ENCODE results near the gene ITGB1BP1.

The ITGB1BP1 gene

DNA sequence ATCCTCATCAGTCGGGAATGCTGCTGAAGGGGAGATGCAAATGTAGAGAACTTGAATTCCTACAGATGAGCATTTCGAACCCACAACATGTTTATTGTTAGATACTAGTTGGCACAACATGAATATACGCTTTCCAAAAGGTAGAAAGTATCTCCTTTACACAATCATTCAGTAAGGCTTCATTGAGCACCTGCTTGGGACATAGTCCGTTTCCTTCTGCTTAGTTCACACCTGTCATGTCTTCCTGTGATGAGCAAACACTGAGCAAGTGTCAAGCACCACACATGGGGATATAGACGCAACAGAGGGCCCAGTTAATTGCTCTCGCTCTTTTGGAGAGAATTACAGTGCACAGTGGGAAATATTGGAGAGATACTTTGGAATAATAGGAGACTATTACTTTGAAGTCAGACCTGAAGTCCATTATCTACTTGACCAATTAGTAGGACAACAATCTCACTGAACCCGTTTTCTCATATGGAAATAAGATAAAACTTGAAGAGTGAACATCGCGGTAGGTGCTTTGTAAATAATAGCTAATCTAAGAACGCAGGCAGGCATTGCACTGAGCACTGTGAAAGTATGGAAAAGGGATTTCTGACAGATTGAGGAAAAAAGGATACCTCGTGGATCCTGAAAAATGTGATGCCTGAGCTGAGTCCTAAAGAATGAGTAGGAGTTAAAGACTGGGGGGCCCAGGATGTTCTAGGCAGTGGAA, 1.3 kb upstream of the ITGB1BP1 start:
- no peak for DNase-seq (ENCODE audit: low spot score)

DNA sequence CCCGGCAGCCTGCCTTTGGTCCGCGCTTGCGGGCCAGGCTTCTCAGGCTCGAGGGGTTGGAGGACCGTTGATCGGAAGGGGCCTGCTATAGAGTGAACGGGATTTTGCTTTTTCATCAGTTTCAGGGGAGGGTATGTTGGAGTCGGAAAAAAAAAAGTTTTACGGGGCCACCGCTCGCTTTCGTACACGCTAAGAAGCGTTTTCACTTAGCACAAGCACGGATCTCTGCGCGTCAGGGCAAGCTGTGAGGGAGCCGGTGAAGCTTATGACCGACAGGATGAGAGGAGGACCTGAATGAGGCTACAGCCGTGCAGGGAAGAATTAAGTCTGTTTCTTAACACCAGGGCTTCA, 569 bp upstream of the ITGB1BP1 start:
- DNase-seq (ENCODE audit: low spot score) = no peak

DNA sequence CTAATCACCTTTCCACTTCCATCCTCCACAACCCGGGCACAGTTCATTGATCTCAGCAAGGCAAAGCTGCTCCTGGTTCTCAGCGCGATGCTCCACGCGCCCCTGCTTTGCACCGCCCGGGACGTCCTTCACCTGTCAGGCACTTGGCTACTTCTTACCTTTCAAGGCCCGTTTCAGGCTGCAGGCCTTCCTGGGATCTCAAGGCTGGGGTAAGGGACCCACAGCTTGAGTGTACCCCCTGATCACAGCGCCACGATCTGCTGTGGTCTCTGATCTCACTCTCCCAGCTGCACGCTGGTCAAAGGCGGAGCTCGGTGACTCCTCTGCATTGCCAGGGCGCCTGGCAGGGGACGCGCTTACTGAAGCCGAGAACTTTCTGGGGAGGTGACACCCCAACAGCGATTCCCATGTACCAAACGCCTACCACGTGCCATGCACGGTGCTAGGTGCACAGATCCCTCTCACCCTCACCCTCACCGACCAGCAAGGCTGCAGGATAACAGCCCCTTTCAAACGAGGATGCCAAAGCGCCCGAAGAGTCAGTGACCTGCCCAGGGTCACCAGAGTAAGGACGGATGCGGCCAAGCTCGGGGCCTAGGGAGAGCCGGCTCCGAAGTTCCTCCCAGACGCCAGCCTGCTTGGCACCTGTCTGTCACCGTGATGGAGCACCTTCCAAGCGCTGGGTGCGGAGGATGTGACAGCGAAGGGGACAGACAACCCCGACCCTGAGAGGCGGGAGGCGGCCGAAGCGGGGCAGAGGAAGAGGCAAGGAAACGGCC, 818 bp downstream of the ITGB1BP1 start:
- peak; percentile 71 for DNase-seq (ENCODE audit: low spot score)

DNA sequence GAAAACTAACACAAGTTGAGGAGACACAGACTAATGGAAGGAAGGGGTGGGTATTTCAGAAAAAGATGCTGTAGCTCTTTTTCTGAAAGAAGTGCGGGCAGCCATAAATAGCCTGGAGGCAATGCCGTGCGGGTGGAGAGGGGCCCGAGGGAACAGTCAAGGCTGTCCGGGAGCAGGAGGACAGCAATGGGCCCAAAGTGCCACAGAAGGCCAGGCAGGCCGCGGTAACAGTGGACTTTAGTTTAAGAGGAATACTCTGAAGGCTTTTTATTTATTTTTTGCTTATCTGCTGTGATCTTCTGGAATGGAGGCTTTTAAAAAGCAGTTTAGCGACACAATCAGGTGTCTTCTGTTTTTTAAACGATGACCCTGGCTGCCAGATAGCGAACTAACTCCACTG, 2.8 kb downstream of the ITGB1BP1 start:
- no peak for DNase-seq (ENCODE audit: low spot score)

DNA sequence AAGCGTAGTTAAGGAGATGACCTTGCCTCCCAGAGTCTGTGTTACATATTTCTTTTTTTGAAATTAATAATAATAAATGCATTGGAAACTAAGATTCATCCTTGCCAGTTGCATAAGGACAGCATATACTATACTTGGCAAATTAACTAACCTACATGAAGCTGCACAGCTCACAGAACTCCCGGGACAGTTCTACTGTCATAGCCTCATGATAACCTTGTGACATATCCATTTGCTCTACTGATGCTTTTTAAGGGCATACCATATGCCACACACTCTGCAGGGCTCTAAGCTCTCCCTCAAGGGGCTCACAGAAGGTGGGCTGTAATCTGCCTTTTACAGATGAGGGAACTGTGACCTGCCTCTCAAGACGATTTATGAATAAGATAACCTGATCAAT, 3.8 kb downstream of the ITGB1BP1 start:
- DNase-seq (ENCODE audit: low spot score) = no peak

DNA sequence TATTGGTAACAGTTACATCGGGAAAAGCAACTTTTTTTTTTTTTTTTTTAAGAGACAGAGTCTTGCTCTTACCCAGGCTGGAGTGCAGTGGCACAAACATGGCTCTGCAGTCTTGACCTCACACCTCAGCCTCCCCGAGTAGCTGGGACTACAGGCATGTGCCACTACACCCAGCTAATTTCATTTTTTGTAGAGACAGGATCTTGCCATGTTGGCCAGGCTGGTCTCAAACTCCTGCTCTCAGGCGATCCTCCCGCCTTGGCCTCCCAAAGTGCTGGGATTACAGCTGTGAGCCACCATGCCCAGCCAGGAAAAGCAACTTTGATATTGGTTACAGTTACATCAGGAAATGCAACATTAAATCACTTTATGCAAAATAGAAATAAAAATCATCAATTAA, 4.6 kb downstream of the ITGB1BP1 start:
- DNase-seq (ENCODE audit: low spot score) = no peak

DNA sequence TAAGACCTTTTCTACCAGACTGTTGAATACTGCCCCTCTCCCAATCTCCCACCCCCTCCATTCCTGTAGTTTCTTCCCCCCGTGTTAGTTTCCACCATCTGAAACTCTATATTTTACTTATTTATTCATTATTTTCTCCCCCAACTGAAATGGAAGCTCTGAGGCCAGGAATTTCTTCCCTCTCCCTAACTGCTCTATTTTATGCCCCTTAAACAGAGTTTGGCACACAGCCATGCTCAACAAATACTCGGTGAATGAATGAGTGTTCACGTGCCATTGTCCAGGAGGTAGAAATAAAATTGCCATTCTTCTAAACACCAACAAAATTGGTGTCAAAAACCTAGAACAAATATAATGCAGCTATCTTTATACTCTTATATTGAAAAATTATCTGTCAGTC, 5.6 kb downstream of the ITGB1BP1 start:
- no peak for DNase-seq (ENCODE audit: low spot score)

DNA sequence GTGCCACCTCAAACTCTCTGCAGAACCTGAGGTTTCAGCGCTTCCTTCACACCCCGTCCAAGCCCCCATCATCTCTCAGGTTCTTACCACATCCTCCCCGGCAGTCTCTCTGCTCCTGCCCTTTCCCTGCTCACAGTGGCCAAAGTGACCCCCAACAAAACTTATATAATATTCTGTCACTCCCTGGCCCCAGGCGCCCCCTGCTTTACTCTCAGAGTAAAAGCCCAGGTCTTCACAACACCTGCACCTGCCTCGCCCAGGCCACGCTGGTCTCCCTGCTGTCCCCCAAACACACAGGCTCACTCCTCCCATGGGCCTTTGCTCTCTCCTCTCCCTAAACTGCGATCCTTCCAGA, 6.4 kb downstream of the ITGB1BP1 start:
- DNase-seq (ENCODE audit: low spot score) = no peak

DNA sequence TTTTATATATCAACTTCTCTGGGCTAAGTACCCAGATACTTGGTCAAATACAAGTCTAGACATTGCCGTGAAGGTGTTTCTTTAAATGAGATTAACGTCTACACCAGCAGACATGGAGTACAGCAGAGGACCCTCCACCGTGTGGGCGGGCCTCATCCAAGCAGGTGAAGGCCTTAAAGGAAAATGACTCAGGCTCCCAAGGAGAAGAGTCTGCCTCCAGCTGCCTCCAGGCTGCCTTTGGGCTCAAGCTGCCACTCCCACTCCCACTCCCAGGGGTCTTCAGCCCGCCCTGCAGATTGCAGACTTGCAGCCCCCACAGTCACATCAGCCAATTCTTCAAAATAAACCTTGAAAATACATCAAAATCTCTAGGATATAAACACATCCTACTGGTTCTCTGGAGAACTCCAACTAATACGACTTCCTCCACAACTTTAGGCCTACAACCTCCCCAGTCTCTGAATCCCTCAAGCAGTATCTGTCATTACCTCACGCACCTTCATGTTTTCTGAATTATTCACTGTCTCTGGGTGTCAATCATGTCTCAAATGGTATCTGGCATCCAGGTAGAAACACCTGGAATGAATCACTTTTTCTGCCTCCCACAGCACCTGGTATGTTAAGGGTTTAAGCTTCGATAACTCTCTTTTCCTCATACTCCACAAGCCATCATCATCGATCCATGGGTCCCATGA, 6.9 kb downstream of the ITGB1BP1 start:
- no peak for DNase-seq (ENCODE audit: low spot score)

DNA sequence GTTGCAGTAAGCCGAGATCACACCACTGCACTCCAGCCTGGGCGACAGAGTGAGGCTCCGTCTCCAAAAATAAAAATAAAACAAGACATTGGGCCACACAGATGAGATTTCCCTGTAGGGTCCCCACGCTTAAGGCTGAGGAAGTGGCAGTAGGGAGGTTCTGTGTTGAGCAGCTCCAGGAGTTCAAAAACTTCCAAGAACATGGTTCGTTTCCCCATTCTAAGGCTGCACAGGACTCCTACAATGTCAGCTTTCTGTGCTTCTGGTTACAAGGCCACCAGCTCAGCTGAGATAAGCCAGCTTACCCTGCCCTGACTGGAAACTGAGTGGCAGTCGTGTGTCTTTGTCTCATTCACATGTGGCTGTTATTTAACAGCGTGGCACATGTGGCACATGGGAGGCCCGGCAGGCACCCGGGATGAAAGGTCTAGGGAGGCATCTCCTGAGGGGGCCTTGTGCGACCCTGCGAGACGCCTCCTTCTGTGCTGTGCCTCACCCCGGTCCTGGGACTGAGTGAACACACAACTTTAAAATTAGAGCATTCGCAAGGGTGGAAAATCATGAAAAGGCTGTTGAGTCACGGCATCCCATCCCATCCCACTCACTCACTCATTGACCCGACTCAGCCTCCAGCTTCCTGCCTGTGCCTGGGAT, 7.7 kb downstream of the ITGB1BP1 start:
- DNase-seq (ENCODE audit: low spot score) = no peak

DNA sequence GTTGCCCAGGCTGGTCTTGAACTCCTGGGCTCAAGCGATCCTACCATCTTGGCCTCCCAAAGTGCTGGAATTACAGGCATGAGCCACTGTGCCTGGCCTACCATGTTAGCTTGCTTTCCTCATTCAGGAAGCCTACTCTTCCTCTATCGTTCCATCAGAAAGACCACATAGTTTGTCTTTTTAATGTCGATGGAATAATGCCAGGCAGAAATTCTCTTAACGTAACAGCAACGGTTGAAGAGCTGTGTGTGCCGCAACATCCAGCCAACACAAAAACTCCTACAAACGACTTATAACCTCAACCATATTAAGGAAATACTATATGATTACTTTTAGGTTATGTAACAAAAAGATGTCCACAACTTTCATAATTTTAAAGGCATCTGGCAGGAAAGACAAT, 10.5 kb downstream of the ITGB1BP1 start:
- DNase-seq (ENCODE audit: low spot score) = no peak

DNA sequence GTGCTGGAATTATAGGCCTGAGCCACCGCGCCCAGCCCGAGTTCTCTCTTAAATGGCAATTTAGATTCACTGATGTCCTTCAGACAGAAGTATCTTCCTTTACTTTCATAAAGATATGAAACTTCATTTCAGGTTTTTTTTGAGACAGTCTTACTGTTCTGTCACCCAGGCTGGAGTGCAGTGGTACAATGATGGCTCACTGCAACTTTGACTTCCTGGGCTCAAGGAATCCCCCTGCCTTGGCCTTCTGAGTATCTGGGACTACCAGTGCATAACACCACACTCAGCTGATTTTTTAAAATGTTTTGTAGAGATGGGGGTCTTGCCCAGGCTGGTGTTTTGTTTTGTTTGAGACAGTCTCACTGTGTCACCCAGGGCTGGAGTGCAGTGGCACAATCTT, 13.2 kb downstream of the ITGB1BP1 start:
- no peak for DNase-seq (ENCODE audit: low spot score)

DNA sequence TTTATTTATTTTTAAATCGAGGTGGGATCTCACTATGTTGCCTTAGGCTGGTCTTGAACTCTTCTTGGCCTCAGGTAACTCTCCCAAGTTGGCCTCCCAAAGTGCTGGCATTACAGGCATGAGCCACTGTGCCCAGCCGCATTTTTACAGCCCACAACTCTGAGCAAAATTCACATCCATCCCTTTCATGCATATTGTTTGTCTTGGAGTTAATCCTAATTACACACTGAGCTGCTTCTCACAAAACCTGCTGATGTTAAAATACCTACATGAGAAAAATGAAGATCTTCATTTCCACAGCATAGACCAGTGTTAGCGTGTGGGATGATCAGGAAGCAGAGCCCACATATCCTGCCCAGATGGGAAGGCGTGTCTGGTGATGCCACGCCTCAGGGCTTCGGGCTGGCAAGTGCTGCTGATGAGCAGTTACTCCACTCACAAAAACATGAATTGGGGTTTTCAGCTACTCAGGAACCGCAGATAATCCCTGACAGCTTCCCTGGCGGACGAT, 14.6 kb downstream of the ITGB1BP1 start:
- peak; percentile 31 for DNase-seq (ENCODE audit: low spot score)

DNA sequence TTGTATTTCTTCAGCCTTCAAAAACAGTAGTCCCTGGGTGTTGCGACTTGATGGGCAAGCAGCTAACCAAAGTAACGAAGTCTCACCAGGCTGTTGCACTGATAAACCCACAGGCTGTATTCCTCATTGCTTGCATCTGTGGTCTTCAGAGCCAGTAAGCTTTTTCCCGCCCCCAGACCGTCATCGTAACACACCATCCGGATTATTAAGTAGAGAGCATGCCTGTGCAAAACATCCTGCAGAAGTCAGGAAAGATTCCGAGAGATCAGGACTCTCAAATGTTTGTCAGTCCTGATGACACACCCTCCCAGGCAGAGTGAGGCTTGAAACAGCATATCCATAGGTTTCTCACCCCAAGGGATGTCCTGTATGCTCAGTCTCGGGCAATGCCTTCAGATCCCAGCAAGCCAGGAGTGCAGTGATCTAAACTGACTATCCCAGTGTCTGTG, 15.9 kb downstream of the ITGB1BP1 start:
- DNase-seq (ENCODE audit: low spot score) = peak; percentile 36

DNA sequence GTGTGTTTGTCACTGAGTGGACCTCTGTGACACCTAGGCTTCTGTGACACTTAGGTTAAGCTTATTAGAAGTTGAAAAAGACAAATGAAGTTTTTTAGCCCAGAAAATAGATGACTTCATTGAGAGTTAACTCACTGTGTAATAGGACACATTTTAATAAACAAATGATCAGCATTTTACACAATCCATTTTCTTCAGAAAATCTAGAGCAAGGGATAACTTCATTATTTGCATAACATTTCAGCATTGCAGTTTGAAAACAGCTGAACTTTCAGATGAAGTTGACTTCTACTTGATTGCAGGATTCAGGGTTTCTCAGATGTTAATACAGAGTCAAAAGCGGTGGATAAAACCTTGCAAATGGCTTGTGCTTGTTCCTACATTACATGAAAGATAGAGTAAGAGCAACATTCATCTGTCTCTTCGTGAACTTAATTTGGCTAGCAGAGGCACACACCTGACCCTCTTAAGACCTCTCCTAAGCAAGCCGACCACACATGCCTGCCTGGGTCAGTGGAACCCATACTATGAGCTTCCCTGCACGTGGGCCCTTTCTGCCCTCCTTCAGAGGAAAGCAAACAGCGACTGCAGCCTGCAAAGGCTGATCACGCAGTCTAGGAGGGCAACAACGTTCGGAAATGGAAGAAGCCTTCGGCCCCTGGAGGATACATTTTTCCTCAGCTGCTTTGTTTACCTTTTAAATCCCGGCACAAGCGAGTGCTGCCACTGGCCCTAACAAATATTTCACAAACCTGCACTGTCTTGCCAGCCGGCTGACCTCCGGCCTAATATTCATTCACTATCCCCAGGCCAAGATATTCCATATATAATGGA, 16.6 kb downstream of the ITGB1BP1 start:
- DNase-seq (ENCODE audit: low spot score) = peak; percentile 31

DNA sequence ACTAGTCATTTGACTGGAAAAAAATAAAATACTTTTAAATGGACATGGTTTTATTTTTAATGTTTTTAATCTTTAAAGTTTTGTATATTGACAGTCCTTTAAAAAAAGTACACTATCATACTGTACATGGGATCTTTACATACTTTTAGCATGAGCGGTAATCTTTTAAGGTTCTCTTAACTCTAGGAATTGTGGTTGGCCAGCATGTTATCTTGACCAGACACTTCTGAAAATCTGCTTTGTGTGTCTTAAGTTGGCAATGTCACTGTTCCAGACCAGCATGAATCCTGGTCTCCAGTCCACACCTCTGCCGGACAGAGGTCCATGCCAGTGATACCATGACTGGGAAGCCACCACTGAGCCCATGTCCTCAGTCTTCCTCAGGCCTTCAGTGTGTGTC, 17.7 kb downstream of the ITGB1BP1 start:
- DNase-seq (ENCODE audit: low spot score) = peak; percentile 25

DNA sequence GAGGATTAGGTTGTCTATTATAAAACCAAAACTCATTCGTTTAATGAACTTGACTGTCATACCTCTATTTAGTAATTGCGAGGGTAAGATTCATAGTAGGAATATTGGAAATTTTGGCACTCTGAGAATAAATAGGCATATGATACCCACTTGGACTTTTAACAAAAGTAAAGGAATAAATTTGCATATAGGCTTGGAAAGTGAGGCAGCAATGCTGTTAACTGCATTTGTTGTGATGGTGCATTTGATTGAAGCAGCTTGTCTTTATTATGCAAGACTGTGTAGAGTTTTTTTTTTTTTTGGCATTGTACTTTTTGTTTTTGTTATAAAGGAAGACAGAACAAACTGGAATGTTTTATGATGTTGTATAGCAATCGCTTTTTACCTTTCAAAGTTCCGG, 18.9 kb downstream of the ITGB1BP1 start:
- no peak for DNase-seq (ENCODE audit: low spot score)

DNA sequence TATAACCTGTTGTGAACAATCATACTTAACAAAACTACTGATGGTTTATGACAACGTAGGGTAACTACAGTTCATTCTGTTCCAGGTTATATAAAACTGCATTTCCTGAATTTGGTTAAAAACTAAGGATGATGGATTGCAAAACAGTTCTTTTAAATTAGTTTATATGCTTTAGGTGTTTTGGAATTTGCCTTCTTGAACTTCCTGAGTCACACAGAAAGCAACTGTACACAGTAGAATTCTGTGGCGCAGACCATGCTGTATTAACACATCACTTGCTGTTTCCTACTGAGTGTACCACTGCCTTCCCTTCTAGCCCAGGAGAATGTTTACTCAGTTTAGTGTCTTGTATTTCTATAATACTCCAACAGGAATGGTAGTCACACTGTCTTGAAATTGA, 19.4 kb downstream of the ITGB1BP1 start:
- no peak for DNase-seq (ENCODE audit: low spot score)

DNA sequence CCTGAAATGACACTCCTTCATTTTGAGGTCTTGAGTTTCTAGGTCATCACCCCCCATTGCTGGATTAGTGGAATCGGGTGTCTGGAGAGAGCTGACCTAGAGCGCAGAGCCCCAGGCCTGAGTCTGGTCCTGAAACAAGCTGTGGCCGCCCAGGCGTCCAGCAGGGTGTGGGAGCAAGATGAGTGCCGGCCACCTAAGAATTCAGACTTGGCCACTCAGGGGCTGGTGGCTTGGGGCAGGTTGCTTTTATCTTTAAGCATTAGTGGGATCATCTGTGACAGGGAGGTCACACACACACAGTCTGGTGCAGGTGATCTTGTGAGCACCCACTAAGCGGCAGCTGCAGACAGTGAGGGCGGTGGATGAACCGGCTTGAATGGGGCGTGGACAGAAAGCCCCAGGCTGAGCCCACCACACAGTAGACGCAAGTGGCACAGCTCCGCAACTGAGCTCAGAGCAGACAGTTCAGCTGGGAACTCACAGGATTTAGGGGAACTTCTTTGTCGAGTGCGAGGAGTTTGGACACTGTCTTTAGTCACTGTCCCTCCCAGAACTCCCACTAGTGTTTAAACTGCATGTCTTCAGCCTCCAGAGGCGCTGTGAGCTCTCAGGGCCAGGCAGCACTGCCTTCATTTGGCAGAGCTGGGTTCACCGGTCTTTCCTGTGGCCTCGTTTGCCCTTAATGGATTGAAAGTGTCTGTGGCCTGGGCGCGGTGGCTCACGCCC, 21.5 kb downstream of the ITGB1BP1 start:
- DNase-seq (ENCODE audit: low spot score) = peak; percentile 50

DNA sequence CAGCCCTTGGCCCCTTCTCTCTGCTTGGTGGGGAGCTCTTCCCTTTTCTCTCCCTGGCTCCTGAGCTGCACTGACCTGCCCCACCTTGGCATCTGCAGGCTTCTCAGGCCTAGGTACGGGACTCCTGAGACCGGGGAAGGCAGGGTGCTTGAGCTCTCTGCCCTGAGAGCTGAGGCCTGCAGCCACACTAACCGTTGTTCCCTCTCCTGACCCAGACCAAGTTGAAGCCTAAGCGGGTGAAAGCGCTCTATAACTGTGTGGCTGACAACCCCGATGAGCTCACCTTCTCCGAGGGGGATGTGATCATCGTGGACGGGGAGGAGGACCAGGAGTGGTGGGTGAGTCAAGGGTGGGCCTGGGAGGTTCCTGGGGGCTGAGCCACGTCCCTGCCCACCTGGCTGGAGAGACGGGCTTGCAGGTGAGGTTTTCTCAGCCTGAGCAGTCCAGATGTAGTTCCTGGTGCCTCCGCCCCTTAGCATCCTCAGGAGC, 22.2 kb downstream of the ITGB1BP1 start:
- DNase-seq (ENCODE audit: low spot score) = peak; percentile 38

Measured in left forelimb (tissue), 1 donor.